ENCODE data around the gene PRKAG2.

GRCh38 chr7:151849008-151849878, 27.7 kb downstream of the PRKAG2 start:
- no peak for TF ChIP-seq CTCF (IDR thresholded peaks at IDR 0.05)
- TF ChIP-seq EP300 (IDR thresholded peaks at IDR 0.05; ENCODE audit: low read depth), result no peak
- no peak for TF ChIP-seq POLR2A (IDR thresholded peaks at IDR 0.05)

Measured in transverse colon (tissue), 3 donors.